GM12801 (cell line): Measurements from ENCODE around the gene HS3ST3B1.

Experiments
- CTCF ChIP-seq: IDR thresholded peaks from one replicate; pipeline ENCODE4 v1.5.1; 2011; ENCODE audit warnings: control low read depth; ENCODE audit not compliant: insufficient read length; ENCODE audit errors: extremely low read depth

The HS3ST3B1 gene

GRCh38 chr17:14300575-14301278 lies at the start of gene HS3ST3B1:
Gene HS3ST3B1, plus strand, starts transcription at chr17:14301081. Its CDS starts 438 bp downstream, at chr17:14301519.
- TF ChIP-seq CTCF = no peak

- TF ChIP-seq CTCF = no peak
These were observed 39.5 kb upstream of the HS3ST3B1 start for GRCh38 chr17:14261406-14261805.

GRCh38 chr17:14268264-14268663 lies 32.6 kb upstream of the HS3ST3B1 start:
- TF ChIP-seq CTCF = no peak

- no peak for TF ChIP-seq CTCF
These were observed 31.4 kb upstream of the HS3ST3B1 start for GRCh38 chr17:14269473-14269872.

GRCh38 chr17:14270508-14270907 lies 30.4 kb upstream of the HS3ST3B1 start:
- TF ChIP-seq CTCF = no peak

- no peak for TF ChIP-seq CTCF
These were observed 24.2 kb upstream of the HS3ST3B1 start for GRCh38 chr17:14276535-14277250.

- no peak for TF ChIP-seq CTCF
These were observed 19.4 kb upstream of the HS3ST3B1 start for GRCh38 chr17:14281530-14281929.
